HUES64 (cell line): ENCODE results near the gene TNIK.

ENCODE experiments used
- H3K27ac ChIP-seq: 2 replicates; pipeline ENCODE4 v1.7.0; 2013; ENCODE audit warnings: low read depth, low read length, inconsistent platforms
- H3K27me3 ChIP-seq: 2 replicates; pipeline ENCODE4 v1.6.1; 2013; ENCODE audit warnings: mild to moderate bottlenecking, low read length; ENCODE audit not compliant: insufficient read depth
- H3K36me3 ChIP-seq: 2 replicates; pipeline ENCODE4 v1.6.1; 2013; ENCODE audit warnings: mild to moderate bottlenecking, low read length; ENCODE audit not compliant: insufficient read depth
- H3K4me1 ChIP-seq: 2 replicates; pipeline ENCODE4 v1.6.1; 2013; ENCODE audit warnings: mild to moderate bottlenecking, low read length, moderate library complexity; ENCODE audit not compliant: insufficient read depth
- H3K4me3 ChIP-seq: 2 replicates; pipeline ENCODE4 v1.5.1; 2013; ENCODE audit warnings: mild to moderate bottlenecking, low read length, moderate library complexity
- H3K9ac ChIP-seq: 2 replicates; pipeline ENCODE4 v1.6.1; 2013; ENCODE audit warnings: mild to moderate bottlenecking, low read depth, low read length
- H3K9me3 ChIP-seq: 2 replicates; pipeline ENCODE4 v1.6.1; 2013; ENCODE audit warnings: low read depth, low read length; ENCODE audit not compliant: insufficient read depth
- WGBS: fragments of 150-250, 120-280 bp; methylation state at CpG from one replicate; pipeline ENCODE4 v1.1.7; 2013; ENCODE audit warnings: missing lambda C conversion rate; 5-methylcytosine and 5-hydroxymethylcytosine counted together

TNIK gene

GRCh38 chr3:171221104-171221503 is 239.1 kb downstream of the TNIK start:
- no peak overlapping the region for H3K9ac ChIP-seq
- WGBS, result 89% methylated on average over 2 of the region's 2 CpGs
- H3K4me3 ChIP-seq, result no peak overlapping the region
- H3K36me3 ChIP-seq, result no peaks in the 10 kb centered on the region
- peaks cover 4% of the 10 kb centered on the region; the same call in 1 of the 2 replicates for H3K4me1 ChIP-seq
- no peaks in the 10 kb centered on the region for H3K9me3 ChIP-seq
- no peak overlapping the region for H3K27ac ChIP-seq
- no peaks in the 10 kb centered on the region for H3K27me3 ChIP-seq

- no peak overlapping the region for H3K27ac ChIP-seq
- H3K4me3 ChIP-seq, result no peak overlapping the region
- no peaks in the 10 kb centered on the region for H3K36me3 ChIP-seq
- no peaks in the 10 kb centered on the region for H3K9me3 ChIP-seq
- peaks cover 4% of the 10 kb centered on the region; the same call in 1 of the 2 replicates for H3K4me1 ChIP-seq
- no peak overlapping the region for H3K9ac ChIP-seq
- H3K27me3 ChIP-seq, result no peaks in the 10 kb centered on the region
These were observed 240.9 kb downstream of the TNIK start for GRCh38 chr3:171219258-171219657.

- Histone ChIP-seq H3K36me3 (no peaks in the 10 kb centered on the region), H3K4me1 (peaks cover 5% of the 10 kb centered on the region; the same call in 1 of the 2 replicates), H3K9ac (no peak overlapping the region), H3K27me3 (no peaks in the 10 kb centered on the region), H3K9me3 (no peaks in the 10 kb centered on the region), H3K27ac (no peak overlapping the region), H3K4me3 (no peak overlapping the region)
- whole genome bisulfite sequencing, result 96% methylated on average over 3 of the region's 3 CpGs
These were observed 242.1 kb downstream of the TNIK start for GRCh38 chr3:171218069-171218468.

- Histone ChIP-seq H3K9ac (no peak overlapping the region), H3K36me3 (no peaks in the 10 kb centered on the region), H3K9me3 (no peaks in the 10 kb centered on the region), H3K4me1 (peaks cover 8% of the 10 kb centered on the region; the same call in 1 of the 2 replicates), H3K4me3 (no peak overlapping the region), H3K27me3 (no peaks in the 10 kb centered on the region), H3K27ac (no peak overlapping the region)
- 100% methylated on average over 2 of the region's 2 CpGs for WGBS
These were observed 246.3 kb downstream of the TNIK start for GRCh38 chr3:171213907-171214306.

- H3K36me3 ChIP-seq, result no peaks in the 10 kb centered on the region
- whole genome bisulfite sequencing, result 94% methylated on average over 8 of the region's 8 CpGs
- no peaks in the 10 kb centered on the region for H3K27me3 ChIP-seq
- H3K9ac ChIP-seq, result no peak overlapping the region
- no peak overlapping the region for H3K27ac ChIP-seq
- H3K4me1 ChIP-seq, result peaks cover 12% of the 10 kb centered on the region
- H3K9me3 ChIP-seq, result no peaks in the 10 kb centered on the region
- H3K4me3 ChIP-seq, result no peak overlapping the region
These were observed 247.0 kb downstream of the TNIK start for GRCh38 chr3:171213178-171213577.

- Histone ChIP-seq H3K27ac (no peak overlapping the region), H3K27me3 (no peaks in the 10 kb centered on the region), H3K9me3 (no peaks in the 10 kb centered on the region), H3K4me1 (peaks cover 17% of the 10 kb centered on the region), H3K4me3 (no peak overlapping the region), H3K36me3 (no peaks in the 10 kb centered on the region), H3K9ac (no peak overlapping the region)
- 92% methylated on average over 3 of the region's 3 CpGs for WGBS
These were observed 247.6 kb downstream of the TNIK start for GRCh38 chr3:171212648-171213047.

- no peaks in the 10 kb centered on the region for H3K27me3 ChIP-seq
- H3K4me1 ChIP-seq, result peaks cover 32% of the 10 kb centered on the region
- peak overlapping the region; percentile 41; the same call in 1 of the 2 replicates for H3K9ac ChIP-seq
- H3K9me3 ChIP-seq, result no peaks in the 10 kb centered on the region
- H3K4me3 ChIP-seq, result no peak overlapping the region
- H3K27ac ChIP-seq, result peak overlapping the region; percentile 81
- no CpG with 5 or more reads among the region's 1 CpG for WGBS
- no peaks in the 10 kb centered on the region for H3K36me3 ChIP-seq
These were observed 253.9 kb downstream of the TNIK start for GRCh38 chr3:171206283-171206682.

GRCh38 chr3:171204942-171205341 is 255.3 kb downstream of the TNIK start:
- no peaks in the 10 kb centered on the region for H3K36me3 ChIP-seq
- peaks cover 39% of the 10 kb centered on the region for H3K4me1 ChIP-seq
- H3K4me3 ChIP-seq, result no peak overlapping the region
- no peaks in the 10 kb centered on the region for H3K9me3 ChIP-seq
- no peaks in the 10 kb centered on the region for H3K27me3 ChIP-seq
- no peak overlapping the region for H3K27ac ChIP-seq
- no peak overlapping the region for H3K9ac ChIP-seq
- WGBS, result 100% methylated on average over 1 of the region's 1 CpG

- Histone ChIP-seq H3K4me3 (no peak overlapping the region), H3K27ac (no peak overlapping the region), H3K9ac (no peak overlapping the region), H3K4me1 (peaks cover 28% of the 10 kb centered on the region), H3K9me3 (no peaks in the 10 kb centered on the region), H3K27me3 (no peaks in the 10 kb centered on the region), H3K36me3 (no peaks in the 10 kb centered on the region)
- 95% methylated on average over 5 of the region's 6 CpGs for WGBS
These were observed 258.4 kb downstream of the TNIK start for GRCh38 chr3:171201825-171202224.

- H3K27ac ChIP-seq, result no peak overlapping the region
- H3K36me3 ChIP-seq, result no peaks in the 10 kb centered on the region
- H3K9me3 ChIP-seq, result no peaks in the 10 kb centered on the region
- peaks cover 19% of the 10 kb centered on the region for H3K4me1 ChIP-seq
- no peak overlapping the region for H3K9ac ChIP-seq
- H3K27me3 ChIP-seq, result no peaks in the 10 kb centered on the region
- H3K4me3 ChIP-seq, result no peak overlapping the region
- WGBS, result 94% methylated on average over 2 of the region's 2 CpGs
These were observed 259.5 kb downstream of the TNIK start for GRCh38 chr3:171200750-171201088.

GRCh38 chr3:171200052-171200749 is 260.0 kb downstream of the TNIK start:
- 95% methylated on average over 1 of the region's 3 CpGs for WGBS
- H3K27ac ChIP-seq, result no peak overlapping the region
- no peaks in the 10 kb centered on the region for H3K27me3 ChIP-seq

GRCh38 chr3:171199473-171199829 is 260.8 kb downstream of the TNIK start:
- Histone ChIP-seq H3K9me3 (no peaks in the 10 kb centered on the region), H3K4me3 (no peak overlapping the region), H3K4me1 (peaks cover 12% of the 10 kb centered on the region), H3K36me3 (no peaks in the 10 kb centered on the region), H3K27me3 (no peaks in the 10 kb centered on the region), H3K27ac (no peak overlapping the region), H3K9ac (no peak overlapping the region)
- WGBS, result 90% methylated on average over 3 of the region's 3 CpGs

More at GRCh38 chr3:171200052-171200749, 260.0 kb downstream of the TNIK start:
- H3K9me3 ChIP-seq, result no peaks in the 10 kb centered on the region
- no peak overlapping the region for H3K9ac ChIP-seq
- peaks cover 15% of the 10 kb centered on the region for H3K4me1 ChIP-seq
- no peak overlapping the region for H3K4me3 ChIP-seq
- no peaks in the 10 kb centered on the region for H3K36me3 ChIP-seq
